ENCODE data around the gene WBP1L. TPM values are rescaled to one million over a fixed set of nuclear protein-coding genes. Genes with fewer than 3 reads are reported as not detected.
"Not testable (repeated sequence)": the region's sequence is repeated elsewhere in the genome, so short reads cannot be mapped to it uniquely, and the experiment has no call there.

WBP1L gene
- polyA plus RNA-seq, 3 donors: 44.3 to 45.4 (median 45.4) TPM

DNA sequence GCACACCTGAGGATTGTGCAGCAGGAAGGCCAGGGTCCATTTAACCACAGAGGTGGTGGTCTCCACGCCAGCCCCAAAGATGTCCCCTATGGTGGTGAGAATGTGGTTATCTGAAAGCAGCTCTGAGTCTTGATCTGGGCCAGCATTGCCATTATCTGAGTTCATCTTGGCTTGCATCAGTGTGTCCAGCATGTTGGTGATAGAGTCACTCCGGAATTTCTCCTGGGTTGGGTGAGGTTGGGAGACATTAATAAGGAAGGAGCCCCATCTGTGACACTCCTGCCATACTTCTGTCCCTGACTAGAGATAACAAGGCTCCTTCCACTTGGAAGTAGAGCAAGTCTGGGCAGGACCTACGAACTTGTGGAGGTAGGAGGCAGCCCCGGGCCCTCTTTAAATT is 89.2 kb downstream of the WBP1L start:
- DNase-seq (ENCODE audit: low read depth in 3 of 3, low spot score in 2 of 3): no peak

DNA sequence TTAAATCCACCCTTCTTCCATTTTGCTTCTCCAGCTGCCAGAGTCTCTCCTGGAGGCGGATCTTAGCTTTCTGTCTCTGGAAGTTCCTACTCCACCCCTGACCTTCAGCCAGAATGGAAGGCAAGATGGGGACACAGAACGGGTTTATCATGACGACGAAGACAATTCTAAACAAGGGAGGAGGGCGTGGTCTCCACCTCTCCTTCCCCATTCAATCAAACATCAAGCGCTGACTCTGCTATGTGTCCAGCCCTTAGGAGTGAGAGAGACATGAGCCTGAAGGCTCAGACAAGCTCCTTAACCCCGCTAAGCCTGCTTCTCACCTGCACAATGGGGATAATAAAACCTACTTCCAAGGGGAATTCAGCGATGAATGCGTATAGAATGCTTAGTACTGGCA is 90.4 kb downstream of the WBP1L start:
- no peak for DNase-seq (ENCODE audit: low read depth in 3 of 3, low spot score in 2 of 3)

DNA sequence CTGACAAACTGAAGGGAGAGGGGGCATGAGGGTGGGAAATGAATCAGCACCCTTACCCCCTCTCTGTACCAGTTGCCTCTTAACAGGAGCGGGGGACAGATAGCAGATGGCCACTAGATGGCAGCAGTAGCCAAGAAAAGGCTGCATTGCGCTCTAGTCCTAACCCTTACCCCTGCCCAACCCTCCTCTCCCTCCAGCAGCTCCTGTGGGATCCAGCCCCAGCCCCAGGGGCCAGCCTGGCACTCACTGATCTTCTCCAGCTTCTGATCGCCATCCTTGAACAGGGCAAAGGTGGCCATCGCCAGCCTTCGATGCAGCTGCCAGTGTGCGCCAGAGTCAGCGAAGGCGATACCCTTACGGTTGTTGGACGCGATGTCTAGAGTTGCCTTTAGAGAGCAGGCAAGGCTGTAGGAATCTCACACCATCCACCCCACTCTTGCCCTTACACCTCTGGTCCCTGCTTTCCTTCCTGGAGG is 91.3 kb downstream of the WBP1L start:
- DNase-seq (ENCODE audit: low read depth in 3 of 3, low spot score in 2 of 3): peak in 1 of 3 donors; percentile 71

DNA sequence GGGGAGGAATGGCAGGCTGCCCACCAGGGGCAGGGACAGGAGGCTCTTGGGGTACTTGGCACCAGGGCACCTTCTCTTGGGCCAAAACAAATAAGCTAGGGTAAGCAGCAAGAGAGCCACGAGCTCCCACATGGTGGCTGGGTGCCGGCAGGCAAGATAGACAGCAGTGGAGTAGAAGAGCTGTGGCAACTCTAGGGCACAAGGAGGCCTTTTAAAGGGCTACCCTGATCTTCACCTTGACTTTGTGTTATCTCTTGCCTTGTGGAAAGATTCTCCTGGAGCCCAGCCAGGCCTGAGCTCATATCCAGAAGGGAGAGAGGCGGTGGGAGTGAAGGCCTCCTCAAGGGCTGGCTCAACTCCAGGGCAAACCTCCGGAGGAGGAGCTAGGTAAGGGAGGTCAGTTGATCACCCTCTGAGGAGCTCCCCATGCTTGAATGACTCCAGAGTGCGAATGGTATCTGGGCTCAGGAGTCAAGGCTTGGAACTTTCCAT is 93.5 kb downstream of the WBP1L start, which contains the start of gene CYP17A1:
TSS of gene CYP17A1 (minus strand) at position 184 of the 492 bp plus-strand sequence. CDS start at position 132, 52 bp downstream.
- DNase-seq (ENCODE audit: low read depth in 3 of 3, low spot score in 2 of 3): no peak

DNA sequence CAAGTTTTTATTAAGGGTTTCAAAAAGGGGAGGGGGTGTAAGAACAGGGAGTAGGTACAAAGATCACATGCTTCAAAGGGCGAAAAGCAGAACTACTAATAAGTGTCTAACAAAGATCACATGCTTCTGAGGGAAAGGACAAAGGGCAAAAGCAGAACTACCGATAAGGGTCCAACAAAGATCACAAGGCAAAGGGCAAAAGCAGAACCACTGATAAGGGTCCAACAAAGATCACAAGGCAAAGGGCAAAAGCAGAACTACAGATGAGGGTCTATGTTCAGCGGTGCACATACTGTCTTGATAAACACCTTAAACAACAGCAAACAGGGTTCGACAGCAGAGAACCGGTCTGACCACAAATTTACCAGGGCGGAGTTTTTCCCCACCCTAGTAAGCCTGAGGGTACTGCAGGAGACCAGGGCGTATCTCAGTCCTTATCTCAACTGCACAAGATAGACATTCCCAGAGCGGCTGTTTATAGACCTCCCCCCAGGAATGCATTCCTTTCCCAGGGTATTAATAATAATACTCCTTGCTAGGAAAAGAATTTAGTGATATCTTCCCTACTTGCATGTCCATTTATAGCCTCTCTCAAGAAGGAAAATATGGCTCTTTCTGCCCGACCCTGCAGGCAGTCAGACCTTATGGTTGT is 94.7 kb downstream of the WBP1L start:
- not testable (repeated sequence) for DNase-seq (ENCODE audit: low read depth in 3 of 3, low spot score in 2 of 3)

DNA sequence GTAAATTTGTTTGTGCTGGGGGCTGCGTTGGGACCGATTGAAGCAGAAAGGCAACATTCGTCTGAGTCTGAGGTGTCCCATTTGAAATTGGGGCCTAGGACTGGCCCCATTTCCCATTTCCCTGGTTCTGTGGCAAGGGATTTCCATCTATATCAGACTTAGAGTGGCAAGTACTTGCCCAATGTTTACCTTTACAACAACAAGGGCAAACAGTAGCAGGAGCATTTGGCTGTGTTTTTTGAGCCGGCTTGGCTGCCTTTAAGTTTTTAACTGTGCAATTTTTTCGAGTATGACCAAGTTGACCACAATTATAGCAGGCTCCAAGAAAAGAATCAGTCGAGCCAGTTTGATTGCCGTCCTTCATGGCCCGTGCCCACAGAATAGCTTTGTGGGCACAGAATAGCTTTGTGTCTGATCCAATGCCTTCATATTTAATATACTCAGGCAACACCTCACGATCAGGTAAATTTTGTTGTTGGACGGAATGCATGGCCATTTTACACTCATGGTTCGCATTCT is 98.1 kb downstream of the WBP1L start:
- no peak for DNase-seq (ENCODE audit: low read depth in 3 of 3, low spot score in 2 of 3)

DNA sequence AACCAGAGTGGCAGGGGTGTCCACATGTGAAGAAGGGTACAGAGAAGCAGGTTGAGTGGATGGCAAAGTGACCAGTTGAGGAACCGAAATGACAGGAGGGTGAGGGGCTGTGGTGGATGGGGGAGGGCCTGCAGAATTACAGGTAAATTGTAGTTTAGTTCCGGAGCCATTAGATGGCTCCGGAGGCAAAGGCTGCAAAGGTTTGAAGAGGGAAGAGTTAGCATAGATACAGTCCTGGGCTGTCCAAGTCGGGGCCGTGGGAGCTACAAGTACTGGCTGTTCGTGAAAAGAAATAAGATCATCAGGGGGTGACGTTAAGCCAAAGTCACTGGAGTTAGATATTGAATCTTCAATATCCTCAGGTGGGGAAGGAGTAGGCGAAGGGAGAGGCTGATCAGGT is 99.4 kb downstream of the WBP1L start:
- not testable (repeated sequence) for DNase-seq (ENCODE audit: low read depth in 3 of 3, low spot score in 2 of 3)

DNA sequence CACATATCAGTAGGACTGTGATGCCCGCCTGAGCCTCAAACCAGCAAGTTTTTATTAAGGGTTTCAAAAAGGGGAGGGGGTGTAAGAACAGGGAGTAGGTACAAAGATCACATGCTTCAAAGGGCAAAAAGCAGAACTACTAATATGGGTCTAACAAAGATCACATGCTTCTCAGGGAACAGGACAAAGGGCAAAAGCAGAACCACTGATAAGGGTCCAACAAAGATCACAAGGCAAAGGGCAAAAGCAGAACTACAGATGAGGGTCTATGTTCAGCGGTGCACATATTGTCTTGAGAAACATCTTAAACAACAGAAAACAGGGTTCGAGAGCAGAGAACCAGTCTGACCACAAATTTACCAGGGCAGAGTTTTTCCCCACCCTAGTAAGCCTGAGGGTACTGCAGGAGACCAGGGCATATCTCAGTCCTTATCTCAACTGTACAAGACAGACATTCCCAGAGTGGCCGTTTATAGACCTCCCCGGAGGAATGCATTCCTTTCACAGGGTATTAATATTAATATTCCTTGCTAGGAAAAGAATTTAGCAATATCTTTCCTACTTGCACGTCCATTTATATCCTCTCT is 100.5 kb downstream of the WBP1L start:
- not testable (repeated sequence) for DNase-seq (ENCODE audit: low read depth in 3 of 3, low spot score in 2 of 3)

DNA sequence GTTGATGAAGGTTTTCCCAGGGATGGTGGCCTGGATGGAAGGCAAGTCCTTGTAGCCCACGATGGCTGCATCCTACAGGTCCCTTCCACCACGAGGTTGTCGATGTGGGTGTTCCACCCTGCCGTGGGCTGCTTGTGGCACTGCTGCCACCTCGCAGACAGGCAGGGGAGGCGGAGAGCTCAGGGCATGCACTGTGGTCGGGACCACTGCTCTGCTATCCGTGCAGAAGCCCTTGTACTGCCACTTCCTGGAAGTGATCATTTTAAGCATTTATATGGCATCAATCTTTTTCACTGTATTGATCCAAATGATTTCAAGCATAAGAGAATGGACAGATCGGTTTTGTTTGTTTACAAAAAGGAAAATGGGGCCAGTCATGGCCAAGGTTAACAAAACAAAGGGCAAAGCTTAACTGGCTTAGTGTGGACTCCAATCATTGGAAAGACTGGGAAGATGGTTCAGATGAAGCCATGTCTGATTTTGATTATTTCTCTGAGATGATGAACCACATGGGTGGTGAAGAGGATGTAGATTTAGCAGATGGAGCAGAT is 101.7 kb downstream of the WBP1L start:
- no peak for DNase-seq (ENCODE audit: low read depth in 3 of 3, low spot score in 2 of 3)

DNA sequence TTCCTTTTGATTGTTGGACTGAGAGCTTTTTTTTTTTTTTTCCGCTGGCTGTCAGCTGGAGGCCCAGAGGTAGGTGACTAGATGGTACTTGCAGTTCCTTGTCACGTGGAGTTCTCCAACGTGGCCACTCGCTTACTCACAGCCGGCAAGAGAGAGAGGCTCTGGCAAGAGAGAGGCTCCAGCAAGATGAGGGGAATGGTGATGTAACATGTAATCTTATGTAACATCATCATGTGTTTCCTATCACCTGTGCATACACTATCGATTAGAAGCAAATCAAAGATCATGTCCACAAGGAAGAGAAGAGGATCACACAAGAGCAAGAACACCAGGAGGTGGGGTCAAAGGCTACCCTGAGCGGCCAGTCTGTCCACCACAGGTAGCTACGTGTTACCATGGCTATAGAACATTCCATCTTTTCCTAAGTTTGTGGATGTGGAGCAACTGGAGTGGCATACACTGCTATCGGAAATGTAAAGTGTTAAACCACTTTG is 106.3 kb downstream of the WBP1L start:
- no peak for DNase-seq (ENCODE audit: low read depth in 3 of 3, low spot score in 2 of 3)

DNA sequence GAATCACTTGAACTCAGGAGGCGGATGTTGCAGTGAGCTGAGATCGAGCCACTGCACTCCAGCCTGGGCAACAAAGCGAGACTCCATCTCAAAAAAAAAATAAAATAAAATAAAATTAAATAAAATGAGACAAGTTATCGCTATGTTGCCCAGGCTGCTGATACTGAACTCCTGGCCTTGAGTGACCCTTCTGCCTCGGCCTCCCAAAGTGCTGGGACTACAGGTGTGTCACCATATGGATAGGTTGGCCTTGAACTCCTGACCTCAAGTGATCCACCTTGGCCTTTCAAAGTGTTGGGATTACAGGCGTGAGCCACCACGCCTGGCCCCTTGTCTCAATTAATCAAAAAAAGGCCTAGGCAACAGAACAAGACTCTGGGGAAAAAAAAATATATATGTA is 109.5 kb downstream of the WBP1L start:
- not testable (repeated sequence) for DNase-seq (ENCODE audit: low read depth in 3 of 3, low spot score in 2 of 3)

DNA sequence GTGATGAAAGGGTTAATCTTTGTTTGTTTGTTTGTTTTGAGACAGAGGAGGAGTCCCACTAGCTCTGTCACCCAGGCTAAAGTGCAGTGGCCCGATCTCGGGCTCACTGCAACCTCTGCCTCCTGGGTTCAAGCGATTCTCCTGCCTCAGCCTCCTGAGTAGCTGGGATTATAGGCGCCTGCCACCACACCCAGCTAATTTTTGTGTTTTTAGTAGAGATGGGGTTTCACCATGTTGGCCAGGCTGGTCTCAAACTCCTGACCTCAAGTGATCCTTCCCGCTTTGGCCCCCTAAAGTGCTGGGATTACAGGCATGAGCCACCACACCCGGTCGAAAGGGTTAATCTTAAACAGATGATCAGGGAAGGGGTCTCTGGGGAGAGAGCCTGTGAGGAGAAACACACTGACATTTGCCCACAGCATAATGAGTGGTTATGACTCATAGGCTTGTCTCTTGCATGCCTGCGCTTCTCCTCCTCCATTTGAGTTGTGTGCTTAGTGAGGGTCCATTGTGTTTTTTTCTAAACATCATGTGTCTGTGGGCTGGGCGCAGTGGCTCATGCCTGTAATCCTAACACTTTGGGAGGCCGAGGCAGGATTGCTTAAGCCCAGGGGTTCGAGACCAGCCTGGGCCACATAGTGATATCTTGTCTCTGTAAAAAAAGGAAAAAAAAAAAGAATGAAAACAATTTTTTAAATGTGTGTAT is 112.1 kb downstream of the WBP1L start:
- not testable (repeated sequence) for DNase-seq (ENCODE audit: low read depth in 3 of 3, low spot score in 2 of 3)

DNA sequence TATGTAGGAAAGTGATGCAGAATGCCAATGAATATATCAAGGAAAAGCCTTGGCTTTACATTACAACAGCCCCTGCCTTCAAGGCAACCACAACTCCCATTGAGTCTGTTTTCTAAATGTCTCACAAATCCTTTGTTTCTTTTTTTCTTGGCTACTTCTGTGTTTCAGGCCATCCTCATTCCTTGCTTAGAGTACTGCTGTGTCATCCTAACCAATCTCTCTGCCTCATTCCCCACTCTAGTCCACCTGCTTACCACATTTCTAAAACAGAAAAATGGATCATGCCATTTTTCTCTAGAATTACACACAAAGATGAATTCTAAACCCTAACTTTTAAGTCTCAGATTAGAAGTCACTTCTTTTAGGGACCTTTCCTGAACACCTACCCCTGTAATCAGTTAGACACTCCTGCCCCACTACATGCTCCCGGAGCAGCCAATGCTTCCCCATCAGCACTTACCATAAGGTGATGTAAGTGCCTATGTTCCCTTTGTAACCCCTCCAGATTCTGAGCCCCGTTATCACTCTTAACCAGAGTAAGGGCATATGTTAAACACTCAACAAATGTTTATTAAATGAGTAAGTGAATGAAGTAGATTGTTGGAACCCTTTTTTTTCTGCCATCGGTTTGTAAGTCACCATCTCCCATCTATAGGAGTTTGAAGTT is 113.1 kb downstream of the WBP1L start:
- DNase-seq (ENCODE audit: low read depth in 3 of 3, low spot score in 2 of 3): no peak

DNA sequence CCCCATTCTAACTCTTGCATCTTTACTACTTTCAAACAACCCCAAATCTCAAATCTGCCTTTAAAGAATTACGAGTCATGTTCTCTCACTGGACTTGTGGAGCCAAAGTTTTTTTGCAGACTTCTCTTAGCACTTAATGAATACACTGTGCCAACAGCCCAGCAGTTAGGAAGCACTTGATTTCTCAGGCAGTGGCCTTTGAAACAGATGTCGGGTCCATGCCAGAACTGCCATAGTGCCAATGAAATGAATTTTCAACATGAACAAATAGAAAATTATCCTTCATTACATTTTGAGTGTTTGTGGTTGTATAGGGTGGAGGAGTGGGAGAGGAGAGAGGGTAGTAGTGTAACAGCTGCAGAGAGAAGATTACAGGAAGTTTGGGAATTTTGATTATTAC is 116.2 kb downstream of the WBP1L start:
- DNase-seq (ENCODE audit: low read depth in 3 of 3, low spot score in 2 of 3): no peak

DNA sequence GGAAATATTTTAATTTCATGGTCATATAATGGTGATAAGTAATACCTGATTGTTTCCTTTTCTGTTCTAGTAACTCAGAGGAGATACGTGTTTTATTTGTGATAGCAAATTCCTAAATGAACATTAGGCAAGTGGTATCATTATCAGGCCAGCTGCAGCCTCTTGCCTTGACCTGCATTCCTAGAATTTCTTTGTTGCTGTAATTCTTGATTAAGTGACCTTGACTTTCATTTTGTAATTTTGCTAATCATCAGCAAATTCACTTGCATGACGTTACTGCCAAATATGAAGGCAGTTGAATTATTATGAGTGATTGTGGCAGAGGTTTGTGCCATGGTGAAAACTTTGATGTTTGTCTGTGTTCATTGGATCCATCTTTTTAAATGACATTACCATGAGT is 119.9 kb downstream of the WBP1L start:
- DNase-seq (ENCODE audit: low read depth in 3 of 3, low spot score in 2 of 3): no peak

DNA sequence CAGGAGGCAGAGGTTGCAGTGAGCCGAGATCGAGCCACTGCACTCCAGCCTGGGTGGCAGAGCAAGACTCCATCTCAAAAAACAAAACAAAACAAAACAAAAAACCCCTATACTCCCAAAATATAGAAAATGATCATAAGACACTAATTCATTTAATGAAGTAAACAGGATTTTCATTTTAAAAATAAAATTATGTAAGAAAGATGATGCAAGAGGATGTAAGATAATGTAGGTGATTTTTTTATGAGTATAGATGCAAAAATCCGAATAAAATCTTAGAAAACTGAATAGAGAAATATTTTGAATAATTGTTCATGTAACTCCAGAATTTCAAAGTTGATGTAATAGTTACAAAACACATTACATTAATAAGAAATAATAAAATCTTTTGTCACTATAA is 121.9 kb downstream of the WBP1L start:
- no peak for DNase-seq (ENCODE audit: low read depth in 3 of 3, low spot score in 2 of 3)

All from right renal cortex interstitium (tissue), 3 donors.